GM19240 (cell line): ENCODE measurements around the gene KRTAP4-1.
"Not testable (repeated sequence)": the region's sequence is repeated elsewhere in the genome, so short reads cannot be mapped to it uniquely, and the experiment has no call there.

ENCODE experiments used
- DNase-seq: peaks from one replicate; pipeline ENCODE4 v3.0.0; 2011; ENCODE audit warnings: low spot score; ENCODE audit not compliant: insufficient read length

KRTAP4-1 gene

GRCh38 chr17:41176744-41177387 lies 7.8 kb downstream of the KRTAP4-1 start:
- no peak for DNase-seq

GRCh38 chr17:41171886-41172285 lies 12.8 kb downstream of the KRTAP4-1 start:
- DNase-seq = no peak

DNA sequence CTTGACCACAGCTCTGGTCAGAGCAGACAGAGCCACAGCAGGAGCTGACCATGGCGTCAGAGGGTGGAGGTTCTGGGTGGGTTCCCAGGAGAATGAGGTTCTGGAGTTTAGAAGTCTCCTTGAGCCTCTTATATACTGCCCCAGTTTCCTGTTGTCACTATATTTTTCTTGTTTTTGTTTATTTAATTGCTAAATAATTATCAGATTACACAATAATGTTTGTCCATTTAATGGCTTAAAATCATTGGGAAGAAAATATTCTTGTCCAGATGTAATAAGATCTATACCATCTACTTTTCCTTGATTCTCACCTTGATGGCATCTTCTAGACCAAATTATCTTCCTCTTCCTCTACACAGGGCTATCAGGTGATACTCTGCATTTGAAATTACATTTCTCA lies 16.6 kb downstream of the KRTAP4-1 start, which contains the start of gene KRTAP4-3:
TSS of gene KRTAP4-3 (minus strand) at position 101 of the 400 bp plus-strand sequence. CDS start at position 52, 49 bp downstream.
- DNase-seq = no peak

GRCh38 chr17:41167561-41167960 lies 17.1 kb downstream of the KRTAP4-1 start:
- no peak for DNase-seq

- no peak for DNase-seq
These were observed 20.9 kb downstream of the KRTAP4-1 start for GRCh38 chr17:41163828-41164227.

DNA sequence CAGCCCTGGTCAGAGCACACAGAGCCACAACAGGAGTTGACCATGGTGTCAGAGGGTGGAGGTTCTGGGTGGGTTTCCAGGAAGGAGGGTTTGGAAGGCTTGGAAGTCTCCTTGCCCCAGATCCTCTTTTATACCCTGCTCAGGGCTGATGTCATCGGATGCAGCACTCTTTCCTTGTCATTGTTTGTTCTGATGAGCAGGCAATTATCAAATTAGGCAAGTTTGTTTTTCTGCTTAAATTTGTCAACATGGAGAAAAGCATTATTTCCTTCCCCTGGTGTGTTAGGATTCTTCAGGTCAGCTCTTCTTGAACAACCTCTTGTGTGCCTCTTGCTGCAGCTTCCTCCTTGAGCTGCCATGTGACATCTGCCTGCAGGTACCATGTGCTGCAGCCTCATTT lies 24.1 kb downstream of the KRTAP4-1 start, which contains the start of gene KRTAP4-4:
TSS of gene KRTAP4-4 (minus strand) at position 101 of the 400 bp plus-strand sequence. CDS start at position 44, 57 bp downstream.
- no peak for DNase-seq

- not testable (repeated sequence) for DNase-seq
These were observed 24.5 kb downstream of the KRTAP4-1 start for GRCh38 chr17:41160190-41160589.

DNA sequence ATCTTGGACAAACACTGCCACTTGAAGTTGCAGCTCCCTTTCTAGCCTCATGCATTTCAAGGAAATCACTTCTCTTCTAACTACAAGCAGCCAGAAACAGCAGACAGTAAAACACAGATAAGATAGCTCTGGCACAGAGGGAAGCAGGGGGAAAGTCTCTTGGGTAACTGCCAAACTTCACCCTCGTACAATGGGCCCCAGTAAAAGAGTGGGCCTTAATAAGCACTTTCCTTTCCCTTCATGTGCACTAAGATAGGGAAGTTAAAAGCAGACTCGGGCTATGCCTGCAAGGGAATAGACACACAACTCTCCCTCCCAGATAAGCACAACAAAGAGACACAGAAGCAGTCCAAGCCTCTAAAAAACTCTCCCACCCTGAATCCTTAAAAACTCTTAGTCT lies 30.9 kb downstream of the KRTAP4-1 start:
- DNase-seq = no peak

DNA sequence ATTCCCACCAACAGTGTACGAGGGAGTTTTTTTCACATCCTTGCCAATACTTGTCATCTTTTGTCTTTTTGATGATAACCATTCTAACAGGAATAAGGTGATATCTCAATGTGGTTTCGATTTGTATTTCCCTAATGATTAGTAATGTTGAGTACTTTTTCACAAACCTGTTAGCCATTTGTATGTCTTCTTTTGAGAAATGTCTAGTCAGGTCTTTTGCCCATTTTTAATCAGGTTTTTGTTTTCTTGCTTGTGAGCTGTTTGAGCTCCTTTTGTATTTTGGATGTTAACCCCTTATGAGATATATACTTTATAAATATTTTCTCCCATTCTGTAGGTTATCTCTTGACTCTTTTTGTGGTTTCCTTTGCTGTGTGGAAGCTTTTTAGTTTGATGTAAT lies 33.2 kb downstream of the KRTAP4-1 start:
- DNase-seq = no peak

DNA sequence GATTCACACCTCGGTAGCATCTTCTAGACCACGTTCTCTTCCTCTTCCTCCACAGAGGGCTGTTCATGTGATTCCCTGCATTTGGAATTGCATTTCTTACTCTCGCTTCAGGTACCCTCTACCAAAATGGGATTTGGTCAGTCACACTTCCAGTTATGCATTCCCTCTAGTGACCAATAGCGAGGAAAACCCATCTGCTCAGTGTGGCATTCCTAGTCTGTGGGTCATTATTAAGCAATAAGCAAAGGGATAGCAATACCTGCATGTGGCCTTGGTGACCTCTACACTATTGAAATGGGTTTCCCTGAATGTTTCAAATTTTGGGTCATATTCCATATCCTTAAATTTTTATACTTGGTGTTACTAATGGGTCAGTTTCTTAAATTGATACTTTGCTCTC lies 34.7 kb downstream of the KRTAP4-1 start:
- DNase-seq = no peak

DNA sequence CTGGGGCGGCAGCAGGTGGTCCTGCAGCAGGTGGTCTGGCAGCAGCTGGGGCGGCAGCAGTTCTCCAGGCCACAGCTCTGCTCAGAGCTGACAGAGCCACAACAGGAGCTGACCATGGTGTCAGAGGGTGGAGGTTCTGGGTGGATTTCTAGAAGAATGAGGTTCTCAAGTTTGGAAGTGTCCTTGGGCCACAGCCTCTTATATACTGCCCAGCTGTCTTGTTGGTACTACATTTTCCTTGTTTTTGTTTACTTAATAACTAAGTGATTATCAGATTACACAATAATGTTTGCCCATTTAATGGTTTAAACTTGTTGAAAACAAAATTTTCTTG lies 35.1 kb downstream of the KRTAP4-1 start, which contains the start of gene KRTAP4-5:
TSS of gene KRTAP4-5 (minus strand) at position 174 of the 334 bp plus-strand sequence. CDS start at position 116, 58 bp downstream.
- DNase-seq = no peak

- DNase-seq = not testable (repeated sequence)
These were observed 35.6 kb downstream of the KRTAP4-1 start for GRCh38 chr17:41148971-41149651.

DNA sequence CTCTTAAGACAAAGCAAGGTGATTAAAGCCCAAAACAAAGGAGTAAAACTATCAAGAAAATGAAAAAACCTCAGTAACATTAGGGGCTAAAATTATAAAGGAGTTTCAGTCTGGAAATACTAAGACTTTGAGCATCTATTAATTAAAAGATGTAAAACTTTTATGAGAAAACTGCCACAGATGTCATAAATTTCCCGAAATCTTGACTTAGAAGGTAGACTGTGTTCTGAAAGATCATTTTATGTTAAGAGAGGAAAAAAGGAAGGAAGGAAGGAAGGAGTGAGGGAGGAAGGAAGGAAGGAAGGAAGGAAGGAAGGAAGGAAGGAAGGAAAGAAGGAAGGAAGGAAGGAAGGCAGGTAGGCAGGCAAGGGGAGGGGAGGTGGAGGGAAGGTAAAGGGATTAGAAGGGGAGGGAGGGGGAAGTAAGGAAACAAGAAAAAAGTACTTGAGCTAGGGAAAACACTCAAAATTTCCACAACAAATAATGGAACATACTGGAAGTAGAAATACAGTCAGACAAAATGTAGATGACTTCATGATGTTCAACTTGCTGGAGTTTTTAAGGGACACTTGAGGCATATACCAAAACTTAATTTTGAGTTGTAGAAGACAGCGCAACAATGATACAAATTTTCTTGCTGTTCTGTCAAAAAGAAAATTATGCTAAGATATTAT lies 37.0 kb downstream of the KRTAP4-1 start:
- DNase-seq = no peak

- no peak for DNase-seq
These were observed 39.5 kb downstream of the KRTAP4-1 start for GRCh38 chr17:41145261-41145660.

- no peak for DNase-seq
These were observed 39.9 kb downstream of the KRTAP4-1 start for GRCh38 chr17:41144846-41145245.

GRCh38 chr17:41141361-41141760 lies 43.4 kb downstream of the KRTAP4-1 start:
- no peak for DNase-seq

DNA sequence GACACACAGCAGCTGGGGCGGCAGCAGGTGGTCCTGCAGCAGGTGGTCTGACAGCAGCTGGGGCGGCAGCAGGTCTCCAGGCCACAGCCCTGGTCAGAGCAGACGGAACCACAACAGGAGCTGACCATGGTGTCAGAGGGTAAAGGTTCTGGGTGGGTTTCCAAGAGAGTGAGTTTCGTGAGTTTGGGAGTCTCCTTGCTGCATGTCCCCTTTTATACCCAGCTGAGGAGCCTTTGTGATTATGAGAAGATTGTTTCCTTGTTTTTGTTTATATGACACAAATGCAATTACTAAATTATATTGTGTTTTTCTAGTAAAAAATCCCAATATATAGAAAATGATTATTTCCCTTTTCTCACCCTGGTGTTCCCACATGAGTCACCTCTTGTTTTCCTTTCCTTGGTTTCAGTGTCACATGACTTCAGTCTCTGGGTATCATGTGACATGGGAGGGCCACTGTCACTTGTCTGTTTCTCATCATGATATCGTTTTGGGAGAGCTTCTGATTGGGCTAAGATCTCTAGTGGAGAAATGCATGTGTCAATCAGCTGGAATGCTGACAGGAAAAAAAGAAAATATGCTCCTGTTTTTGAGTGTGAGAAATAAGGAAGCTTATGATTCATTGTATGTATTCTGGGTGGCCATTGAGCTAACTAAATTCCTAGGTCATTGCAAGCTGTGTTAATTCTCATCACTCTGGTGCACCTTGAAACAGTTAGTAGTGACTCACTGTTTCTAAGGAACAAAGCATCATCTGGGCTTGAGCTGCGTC lies 44.2 kb downstream of the KRTAP4-1 start, which contains the start of gene KRTAP4-6:
TSS of gene KRTAP4-6 (minus strand) at position 185 of the 772 bp plus-strand sequence. CDS start at position 128, 57 bp downstream.
- DNase-seq = no peak

- not testable (repeated sequence) for DNase-seq
These were observed 44.8 kb downstream of the KRTAP4-1 start for GRCh38 chr17:41139865-41140264.
